Measurements from ENCODE around the gene CISH.

DNA sequence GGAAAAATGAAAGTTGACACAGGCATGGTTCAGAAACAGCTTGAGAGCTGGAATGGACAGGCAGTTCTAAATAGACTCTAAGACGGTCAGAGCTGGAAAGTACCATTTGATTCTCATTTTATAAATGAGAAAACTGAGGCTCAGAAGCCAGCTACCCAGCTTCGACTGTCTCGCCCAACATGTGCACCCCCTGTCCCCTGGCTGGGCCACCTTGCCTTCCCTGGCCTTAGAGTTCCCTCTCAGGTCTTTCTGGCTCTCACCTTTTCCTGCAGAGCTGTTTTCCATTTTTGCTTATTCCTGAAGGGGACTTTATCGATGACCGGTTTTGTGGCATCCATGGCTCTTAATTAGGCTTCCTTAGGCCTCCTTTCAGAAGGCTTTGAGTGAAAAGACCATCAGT, 45.8 kb upstream of the CISH start:
- TF ChIP-seq, protein P1, sequence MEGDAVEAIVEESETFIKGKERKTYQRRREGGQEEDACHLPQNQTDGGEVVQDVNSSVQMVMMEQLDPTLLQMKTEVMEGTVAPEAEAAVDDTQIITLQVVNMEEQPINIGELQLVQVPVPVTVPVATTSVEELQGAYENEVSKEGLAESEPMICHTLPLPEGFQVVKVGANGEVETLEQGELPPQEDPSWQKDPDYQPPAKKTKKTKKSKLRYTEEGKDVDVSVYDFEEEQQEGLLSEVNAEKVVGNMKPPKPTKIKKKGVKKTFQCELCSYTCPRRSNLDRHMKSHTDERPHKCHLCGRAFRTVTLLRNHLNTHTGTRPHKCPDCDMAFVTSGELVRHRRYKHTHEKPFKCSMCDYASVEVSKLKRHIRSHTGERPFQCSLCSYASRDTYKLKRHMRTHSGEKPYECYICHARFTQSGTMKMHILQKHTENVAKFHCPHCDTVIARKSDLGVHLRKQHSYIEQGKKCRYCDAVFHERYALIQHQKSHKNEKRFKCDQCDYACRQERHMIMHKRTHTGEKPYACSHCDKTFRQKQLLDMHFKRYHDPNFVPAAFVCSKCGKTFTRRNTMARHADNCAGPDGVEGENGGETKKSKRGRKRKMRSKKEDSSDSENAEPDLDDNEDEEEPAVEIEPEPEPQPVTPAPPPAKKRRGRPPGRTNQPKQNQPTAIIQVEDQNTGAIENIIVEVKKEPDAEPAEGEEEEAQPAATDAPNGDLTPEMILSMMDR (IDR thresholded peaks at IDR 0.05; ENCODE audit: low read depth, low read length, missing input control), result no peak
- TF ChIP-seq YY1 (IDR thresholded peaks at IDR 0.05) (no peak), TAF1 (conservative IDR thresholded peaks at IDR 0.05) (no peak), SP1 (IDR thresholded peaks at IDR 0.05) (no peak)
- TF ChIP-seq, protein P2, sequence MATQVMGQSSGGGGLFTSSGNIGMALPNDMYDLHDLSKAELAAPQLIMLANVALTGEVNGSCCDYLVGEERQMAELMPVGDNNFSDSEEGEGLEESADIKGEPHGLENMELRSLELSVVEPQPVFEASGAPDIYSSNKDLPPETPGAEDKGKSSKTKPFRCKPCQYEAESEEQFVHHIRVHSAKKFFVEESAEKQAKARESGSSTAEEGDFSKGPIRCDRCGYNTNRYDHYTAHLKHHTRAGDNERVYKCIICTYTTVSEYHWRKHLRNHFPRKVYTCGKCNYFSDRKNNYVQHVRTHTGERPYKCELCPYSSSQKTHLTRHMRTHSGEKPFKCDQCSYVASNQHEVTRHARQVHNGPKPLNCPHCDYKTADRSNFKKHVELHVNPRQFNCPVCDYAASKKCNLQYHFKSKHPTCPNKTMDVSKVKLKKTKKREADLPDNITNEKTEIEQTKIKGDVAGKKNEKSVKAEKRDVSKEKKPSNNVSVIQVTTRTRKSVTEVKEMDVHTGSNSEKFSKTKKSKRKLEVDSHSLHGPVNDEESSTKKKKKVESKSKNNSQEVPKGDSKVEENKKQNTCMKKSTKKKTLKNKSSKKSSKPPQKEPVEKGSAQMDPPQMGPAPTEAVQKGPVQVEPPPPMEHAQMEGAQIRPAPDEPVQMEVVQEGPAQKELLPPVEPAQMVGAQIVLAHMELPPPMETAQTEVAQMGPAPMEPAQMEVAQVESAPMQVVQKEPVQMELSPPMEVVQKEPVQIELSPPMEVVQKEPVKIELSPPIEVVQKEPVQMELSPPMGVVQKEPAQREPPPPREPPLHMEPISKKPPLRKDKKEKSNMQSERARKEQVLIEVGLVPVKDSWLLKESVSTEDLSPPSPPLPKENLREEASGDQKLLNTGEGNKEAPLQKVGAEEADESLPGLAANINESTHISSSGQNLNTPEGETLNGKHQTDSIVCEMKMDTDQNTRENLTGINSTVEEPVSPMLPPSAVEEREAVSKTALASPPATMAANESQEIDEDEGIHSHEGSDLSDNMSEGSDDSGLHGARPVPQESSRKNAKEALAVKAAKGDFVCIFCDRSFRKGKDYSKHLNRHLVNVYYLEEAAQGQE (IDR thresholded peaks at IDR 0.05), result no peak

Data from liver (tissue), 3 donors.